ENCODE results near the gene DLST.

The DLST gene

DNA sequence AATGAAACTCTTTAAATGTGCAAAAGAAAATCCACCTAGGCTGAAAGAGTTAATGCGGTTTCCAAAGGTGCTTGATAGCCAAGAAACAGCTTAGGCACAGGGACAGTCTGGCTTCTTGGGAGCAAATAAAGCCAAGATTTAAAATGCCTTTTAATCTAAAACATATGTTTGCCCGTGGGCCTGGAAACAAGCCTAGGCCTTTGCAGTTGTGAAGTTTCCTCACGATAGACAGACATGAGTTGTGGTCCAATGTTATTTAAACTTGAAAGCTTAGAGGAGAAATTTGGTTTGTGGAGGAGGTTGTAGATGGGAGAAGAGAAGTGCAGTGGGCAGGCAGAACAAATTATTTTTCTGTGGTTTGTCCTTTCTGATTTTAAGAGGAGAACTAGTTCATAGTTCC lies 35.5 kb upstream of the DLST start:
- Histone ChIP-seq H3K27me3 (ENCODE audit: control insufficient read depth in 5 of 5, insufficient read depth in 4 of 5, low read length in 5 of 5) (no peaks in the 10 kb centered on the region), H3K4me1 (ENCODE audit: control insufficient read depth in 5 of 5, insufficient read depth in 5 of 5, low read length in 5 of 5) (peaks cover 5 to 64% (median 43%) of the 10 kb centered on the region in 5 donors), H3K9me3 (ENCODE audit: control insufficient read depth in 5 of 5, low read length in 5 of 5) (no peaks in the 10 kb centered on the region), H3K27ac (ENCODE audit: low read depth, low read length) (peak overlapping the region; percentile 79), H3K4me3 (ENCODE audit: low read depth in 1 of 5, low read length in 5 of 5) (no peak overlapping the region), H3K9ac (ENCODE audit: low read length in 5 of 5) (peak overlapping the region in 2 of 5 donors; percentile 12 to 62), H3K36me3 (ENCODE audit: control insufficient read depth in 5 of 5, insufficient read depth in 5 of 5, low read length in 5 of 5) (no peaks in the 10 kb centered on the region)

- Histone ChIP-seq H3K9me3 (ENCODE audit: control insufficient read depth in 5 of 5, low read length in 5 of 5) (no peaks in the 10 kb centered on the region), H3K36me3 (ENCODE audit: control insufficient read depth in 5 of 5, insufficient read depth in 5 of 5, low read length in 5 of 5) (no peaks in the 10 kb centered on the region), H3K9ac (ENCODE audit: low read length in 5 of 5) (no peak overlapping the region), H3K4me3 (ENCODE audit: low read depth in 1 of 5, low read length in 5 of 5) (no peak overlapping the region), H3K4me1 (ENCODE audit: control insufficient read depth in 5 of 5, insufficient read depth in 5 of 5, low read length in 5 of 5) (peaks cover 5 to 67% (median 43%) of the 10 kb centered on the region in 5 donors), H3K27me3 (ENCODE audit: control insufficient read depth in 5 of 5, insufficient read depth in 4 of 5, low read length in 5 of 5) (no peaks in the 10 kb centered on the region), H3K27ac (ENCODE audit: low read depth, low read length) (peak overlapping the region; percentile 79)
Measured at GRCh38 chr14:74846968-74847665, 34.6 kb upstream of the DLST start.

DNA sequence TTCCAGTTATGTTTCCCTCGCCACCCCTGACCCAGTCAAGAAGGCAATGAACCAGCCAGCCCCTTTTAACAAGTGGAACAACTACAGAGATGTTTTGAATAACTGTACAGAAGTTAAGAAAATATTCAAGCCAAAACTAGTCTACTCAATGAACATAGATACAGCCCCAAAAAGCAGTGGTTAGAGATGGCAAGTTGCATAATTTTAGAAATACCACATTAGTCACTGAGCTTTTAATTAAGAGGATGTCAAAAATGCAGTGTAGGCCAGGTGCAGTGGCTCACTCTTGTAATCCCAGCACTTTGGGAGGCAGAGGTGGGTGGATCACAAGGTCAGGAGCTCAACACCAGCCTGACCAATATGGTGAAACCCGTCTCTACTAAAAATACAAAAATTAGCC lies 32.9 kb upstream of the DLST start:
- Histone ChIP-seq H3K9me3 (ENCODE audit: control insufficient read depth in 5 of 5, low read length in 5 of 5) (no peaks in the 10 kb centered on the region), H3K4me3 (ENCODE audit: low read depth in 1 of 5, low read length in 5 of 5) (no peak overlapping the region), H3K36me3 (ENCODE audit: control insufficient read depth in 5 of 5, insufficient read depth in 5 of 5, low read length in 5 of 5) (no peaks in the 10 kb centered on the region), H3K27me3 (ENCODE audit: control insufficient read depth in 5 of 5, insufficient read depth in 4 of 5, low read length in 5 of 5) (no peaks in the 10 kb centered on the region), H3K4me1 (ENCODE audit: control insufficient read depth in 5 of 5, insufficient read depth in 5 of 5, low read length in 5 of 5) (peaks cover 1 to 75% (median 53%) of the 10 kb centered on the region in 5 donors), H3K9ac (ENCODE audit: low read length in 5 of 5) (peak overlapping the region in 1 of 5 donors; percentile 16), H3K27ac (ENCODE audit: low read depth, low read length) (peak overlapping the region; percentile 79)

- H3K27me3 ChIP-seq (ENCODE audit: control insufficient read depth in 5 of 5, insufficient read depth in 4 of 5, low read length in 5 of 5): no peaks in the 10 kb centered on the region
- H3K4me3 ChIP-seq (ENCODE audit: low read depth in 1 of 5, low read length in 5 of 5): no peak overlapping the region
- H3K4me1 ChIP-seq (ENCODE audit: control insufficient read depth in 5 of 5, insufficient read depth in 5 of 5, low read length in 5 of 5): peaks cover 6 to 71% (median 53%) of the 10 kb centered on the region in 5 donors
- H3K27ac ChIP-seq (ENCODE audit: low read depth, low read length): peak overlapping the region; percentile 87
- no peaks in the 10 kb centered on the region for H3K36me3 ChIP-seq (ENCODE audit: control insufficient read depth in 5 of 5, insufficient read depth in 5 of 5, low read length in 5 of 5)
- no peaks in the 10 kb centered on the region for H3K9me3 ChIP-seq (ENCODE audit: control insufficient read depth in 5 of 5, low read length in 5 of 5)
- peak overlapping the region in 3 of 5 donors; percentile 6 to 67 (median 56) for H3K9ac ChIP-seq (ENCODE audit: low read length in 5 of 5)
Measured at GRCh38 chr14:74852922-74853530, 28.7 kb upstream of the DLST start.

GRCh38 chr14:74853581-74853980 lies 28.1 kb upstream of the DLST start:
- peak overlapping the region in 1 of 5 donors; percentile 35 for H3K4me3 ChIP-seq (ENCODE audit: low read depth in 1 of 5, low read length in 5 of 5)
- peak overlapping the region; percentile 87 for H3K27ac ChIP-seq (ENCODE audit: low read depth, low read length)
- peak overlapping the region in 3 of 5 donors; percentile 6 to 67 (median 56) for H3K9ac ChIP-seq (ENCODE audit: low read length in 5 of 5)
- H3K27me3 ChIP-seq (ENCODE audit: control insufficient read depth in 5 of 5, insufficient read depth in 4 of 5, low read length in 5 of 5): no peaks in the 10 kb centered on the region
- H3K9me3 ChIP-seq (ENCODE audit: control insufficient read depth in 5 of 5, low read length in 5 of 5): no peaks in the 10 kb centered on the region
- H3K4me1 ChIP-seq (ENCODE audit: control insufficient read depth in 5 of 5, insufficient read depth in 5 of 5, low read length in 5 of 5): peaks cover 6 to 67% (median 47%) of the 10 kb centered on the region in 5 donors
- H3K36me3 ChIP-seq (ENCODE audit: control insufficient read depth in 5 of 5, insufficient read depth in 5 of 5, low read length in 5 of 5): no peaks in the 10 kb centered on the region

DNA sequence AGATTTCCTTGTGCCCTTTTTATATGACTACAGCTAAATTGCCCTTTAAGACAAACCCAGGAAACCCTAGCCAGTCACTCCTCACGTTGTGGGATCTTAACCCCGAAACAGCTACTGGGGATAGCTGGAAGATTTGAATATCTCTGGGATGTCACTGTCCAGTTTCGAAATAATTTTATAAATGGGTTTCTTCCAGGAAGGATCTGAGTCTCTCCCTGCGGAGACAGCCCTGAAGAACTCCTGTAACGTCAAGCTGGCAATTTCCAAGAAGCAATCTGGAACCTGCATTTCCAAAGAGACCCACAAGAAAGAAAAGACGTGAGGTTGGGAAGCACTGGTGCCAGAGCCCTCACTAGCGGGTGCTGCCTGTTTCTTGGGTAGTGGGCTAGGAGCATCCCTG lies 26.7 kb upstream of the DLST start:
- Histone ChIP-seq H3K9ac (ENCODE audit: low read length in 5 of 5) (peak overlapping the region in 2 of 5 donors; percentile 45 to 55), H3K4me1 (ENCODE audit: control insufficient read depth in 5 of 5, insufficient read depth in 5 of 5, low read length in 5 of 5) (peaks cover 6 to 54% (median 35%) of the 10 kb centered on the region in 5 donors), H3K36me3 (ENCODE audit: control insufficient read depth in 5 of 5, insufficient read depth in 5 of 5, low read length in 5 of 5) (no peaks in the 10 kb centered on the region), H3K9me3 (ENCODE audit: control insufficient read depth in 5 of 5, low read length in 5 of 5) (no peaks in the 10 kb centered on the region), H3K4me3 (ENCODE audit: low read depth in 1 of 5, low read length in 5 of 5) (peak overlapping the region in 1 of 5 donors; percentile 39), H3K27ac (ENCODE audit: low read depth, low read length) (peak overlapping the region; percentile 87), H3K27me3 (ENCODE audit: control insufficient read depth in 5 of 5, insufficient read depth in 4 of 5, low read length in 5 of 5) (no peaks in the 10 kb centered on the region)

- H3K27ac ChIP-seq (ENCODE audit: low read depth, low read length): peak overlapping the region; percentile 87
- H3K27me3 ChIP-seq (ENCODE audit: control insufficient read depth in 5 of 5, insufficient read depth in 4 of 5, low read length in 5 of 5): no peaks in the 10 kb centered on the region
- peak overlapping the region in 1 of 5 donors; percentile 45 for H3K9ac ChIP-seq (ENCODE audit: low read length in 5 of 5)
- H3K9me3 ChIP-seq (ENCODE audit: control insufficient read depth in 5 of 5, low read length in 5 of 5): no peaks in the 10 kb centered on the region
- H3K36me3 ChIP-seq (ENCODE audit: control insufficient read depth in 5 of 5, insufficient read depth in 5 of 5, low read length in 5 of 5): no peaks in the 10 kb centered on the region
- peaks cover 6 to 59% (median 39%) of the 10 kb centered on the region in 5 donors for H3K4me1 ChIP-seq (ENCODE audit: control insufficient read depth in 5 of 5, insufficient read depth in 5 of 5, low read length in 5 of 5)
- no peak overlapping the region for H3K4me3 ChIP-seq (ENCODE audit: low read depth in 1 of 5, low read length in 5 of 5)
Measured at GRCh38 chr14:74855945-74856344, 25.8 kb upstream of the DLST start.

- Histone ChIP-seq H3K4me1 (ENCODE audit: control insufficient read depth in 5 of 5, insufficient read depth in 5 of 5, low read length in 5 of 5) (peaks cover 6 to 61% (median 40%) of the 10 kb centered on the region in 5 donors), H3K36me3 (ENCODE audit: control insufficient read depth in 5 of 5, insufficient read depth in 5 of 5, low read length in 5 of 5) (no peaks in the 10 kb centered on the region), H3K27ac (ENCODE audit: low read depth, low read length) (peak overlapping the region; percentile 87), H3K27me3 (ENCODE audit: control insufficient read depth in 5 of 5, insufficient read depth in 4 of 5, low read length in 5 of 5) (no peaks in the 10 kb centered on the region), H3K4me3 (ENCODE audit: low read depth in 1 of 5, low read length in 5 of 5) (no peak overlapping the region), H3K9me3 (ENCODE audit: control insufficient read depth in 5 of 5, low read length in 5 of 5) (no peaks in the 10 kb centered on the region), H3K9ac (ENCODE audit: low read length in 5 of 5) (no peak overlapping the region)
Measured at GRCh38 chr14:74856366-74856765, 25.4 kb upstream of the DLST start.

DNA sequence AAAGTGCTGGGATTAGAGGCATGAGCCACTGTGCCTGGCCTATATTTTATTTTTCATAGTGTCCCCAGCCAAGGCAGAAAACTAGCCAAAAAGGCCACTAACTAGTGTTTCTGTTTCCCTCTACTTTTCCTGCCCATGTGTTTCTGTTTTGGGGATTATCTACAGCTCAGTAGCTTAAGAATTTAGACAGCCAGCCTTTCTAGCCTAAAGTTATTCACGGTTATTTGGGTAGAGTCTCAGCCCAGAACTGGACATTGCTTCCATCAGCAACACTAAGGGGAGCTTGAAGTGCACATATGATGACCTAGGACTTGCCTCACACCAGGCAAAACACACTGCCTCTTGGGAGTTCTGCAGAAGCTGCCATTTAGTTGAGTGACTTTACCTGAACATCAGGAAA lies 23.7 kb upstream of the DLST start:
- H3K9me3 ChIP-seq (ENCODE audit: control insufficient read depth in 5 of 5, low read length in 5 of 5): no peaks in the 10 kb centered on the region
- H3K36me3 ChIP-seq (ENCODE audit: control insufficient read depth in 5 of 5, insufficient read depth in 5 of 5, low read length in 5 of 5): no peaks in the 10 kb centered on the region
- H3K9ac ChIP-seq (ENCODE audit: low read length in 5 of 5): no peak overlapping the region
- H3K4me3 ChIP-seq (ENCODE audit: low read depth in 1 of 5, low read length in 5 of 5): no peak overlapping the region
- H3K4me1 ChIP-seq (ENCODE audit: control insufficient read depth in 5 of 5, insufficient read depth in 5 of 5, low read length in 5 of 5): peaks cover 6 to 50% (median 32%) of the 10 kb centered on the region in 5 donors
- H3K27me3 ChIP-seq (ENCODE audit: control insufficient read depth in 5 of 5, insufficient read depth in 4 of 5, low read length in 5 of 5): no peaks in the 10 kb centered on the region
- H3K27ac ChIP-seq (ENCODE audit: low read depth, low read length): peak overlapping the region; percentile 0

DNA sequence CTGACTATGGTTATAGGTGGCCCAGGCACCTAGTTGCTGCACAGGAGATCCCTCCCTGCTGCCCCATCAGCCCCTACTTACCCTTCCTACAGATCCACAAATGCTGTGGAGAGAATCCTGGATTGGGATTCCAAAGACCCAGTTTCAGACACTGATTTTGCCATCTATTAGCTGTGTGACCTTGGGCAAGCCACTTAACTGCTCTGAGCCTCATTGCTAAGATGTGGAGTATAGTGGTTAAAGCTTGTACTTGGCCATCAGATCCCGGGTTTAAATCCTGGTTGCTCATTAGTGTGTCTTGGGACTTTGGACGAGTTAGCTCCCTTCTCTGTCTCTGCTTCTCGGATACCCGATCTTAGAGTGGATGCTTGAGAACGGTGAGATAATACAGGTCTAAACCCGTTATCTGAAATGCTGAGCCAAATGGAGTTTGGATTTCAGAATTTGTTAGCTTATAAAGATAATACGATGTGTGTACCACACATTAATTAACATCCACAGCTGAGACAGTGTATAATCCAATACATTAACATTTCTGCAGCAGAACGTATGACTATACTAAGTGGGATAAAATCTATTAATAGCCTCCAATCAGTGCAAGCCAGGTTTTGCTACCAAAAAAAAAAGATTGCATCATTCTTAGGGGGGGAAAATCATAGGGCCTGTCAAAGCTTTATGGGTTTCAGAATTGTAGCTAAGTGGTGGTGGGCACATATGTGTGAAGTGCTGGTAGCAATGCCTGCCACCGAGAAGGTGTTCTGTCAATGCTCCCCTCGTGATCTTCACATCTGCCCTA lies 21.8 kb upstream of the DLST start:
- peaks cover 2 to 34% (median 16%) of the 10 kb centered on the region in 5 donors for H3K4me1 ChIP-seq (ENCODE audit: control insufficient read depth in 5 of 5, insufficient read depth in 5 of 5, low read length in 5 of 5)
- no peak overlapping the region for H3K27ac ChIP-seq (ENCODE audit: low read depth, low read length)
- H3K36me3 ChIP-seq (ENCODE audit: control insufficient read depth in 5 of 5, insufficient read depth in 5 of 5, low read length in 5 of 5): no peaks in the 10 kb centered on the region
- H3K27me3 ChIP-seq (ENCODE audit: control insufficient read depth in 5 of 5, insufficient read depth in 4 of 5, low read length in 5 of 5): no peaks in the 10 kb centered on the region
- H3K9ac ChIP-seq (ENCODE audit: low read length in 5 of 5): no peak overlapping the region
- H3K9me3 ChIP-seq (ENCODE audit: control insufficient read depth in 5 of 5, low read length in 5 of 5): no peaks in the 10 kb centered on the region
- no peak overlapping the region for H3K4me3 ChIP-seq (ENCODE audit: low read depth in 1 of 5, low read length in 5 of 5)

Measured in subcutaneous abdominal adipose tissue (tissue), 5 donors.